T-helper 17 cell (primary cell): ENCODE results near the gene ZBED2. TPM values are rescaled to one million over a fixed set of nuclear protein-coding genes. Genes with fewer than 3 reads are reported as not detected.
A peak's percentile ranks its signal among the peaks of the same experiment; 100 is the strongest.
"Not testable (repeated sequence)": the region's sequence is repeated elsewhere in the genome, so short reads cannot be mapped to it uniquely, and the experiment has no call there.

Source experiments
- ATAC-seq: fragments of 150-1000 bp; cut with Tn5 transposase; 2 replicates; pipeline ENCODE4 v1.10.0; 2021; ENCODE audit warnings: mild to moderate bottlenecking, moderate library complexity
- DNase-seq, 3 donors: peaks; one replicate each; pipeline versions ENCODE4 v3.0.0 to v3.0.0-alpha.2; 2020 to 2021
- H3K9me3 ChIP-seq: one replicate; pipeline ENCODE4 v1.7.0; 2013; ENCODE audit warnings: low read length, mild to moderate bottlenecking; ENCODE audit not compliant: control insufficient read depth, poor library complexity, severe bottlenecking
- H3K27ac Mint-ChIP-seq: one replicate; pipeline ENCODE4 v1.8.0; 2022; ENCODE audit warnings: mild to moderate bottlenecking, moderate library complexity, mixed read lengths
- H3K27me3 Mint-ChIP-seq: one replicate; pipeline ENCODE4 v1.8.0; 2022; ENCODE audit warnings: mixed read lengths
- H3K36me3 Mint-ChIP-seq: one replicate; pipeline ENCODE4 v1.8.0; 2022; ENCODE audit warnings: low read depth, mixed read lengths
- H3K4me1 Mint-ChIP-seq: one replicate; pipeline ENCODE4 v1.8.0; 2022; ENCODE audit warnings: mild to moderate bottlenecking, mixed read lengths
- H3K4me3 Mint-ChIP-seq: one replicate; pipeline ENCODE4 v1.8.0; 2022; ENCODE audit warnings: mild to moderate bottlenecking, moderate library complexity, mixed read lengths
- total RNA-seq, 4 donors: library from RNA in 2 of 4; stranded (reverse) in 2 of 4; gene quantifications; one replicate each; pipeline ENCODE4 v1.2.3 and lab custom pipeline; 2022 to 2026

Gene ZBED2
- total RNA-seq = under 1 TPM; 0.12 to 0.13 TPM
- 0 to 2.7 reads per million in 2 donors for total RNA-seq (lab: John Stamatoyannopoulos, UW)

GRCh38 chr3:111595232-111595631 is at the start of gene ZBED2:
TSS of gene ZBED2 (minus strand) at chr3:111595346. CDS start at chr3:111594201, 1,145 bp downstream.
- H3K9me3 ChIP-seq = no peaks in the 10 kb centered on the region
- Mint-ChIP-seq H3K36me3 (peaks cover 10% of the 10 kb centered on the region), H3K27ac (peak within 1 kb of the TSS; percentile 73), H3K4me3 (peak within 1 kb of the TSS; percentile 77), H3K27me3 (no peaks in the 10 kb centered on the region), H3K4me1 (peaks cover 36% of the 10 kb centered on the region)
- DNase-seq (no peak), ATAC-seq (peak; percentile 48)

- H3K4me1 Mint-ChIP-seq = no peaks in the 10 kb centered on the region
- H3K36me3 Mint-ChIP-seq = peaks cover 9% of the 10 kb centered on the region
- H3K4me3 Mint-ChIP-seq = no peak overlapping the region
- no peak for DNase-seq
- no peaks in the 10 kb centered on the region for H3K27me3 Mint-ChIP-seq
- H3K9me3 ChIP-seq = no peaks in the 10 kb centered on the region
- no peak overlapping the region for H3K27ac Mint-ChIP-seq
- ATAC-seq = no peak
Measured at GRCh38 chr3:111639316-111639715, 44.2 kb upstream of the ZBED2 start.

- Mint-ChIP-seq H3K4me3 (no peak overlapping the region), H3K36me3 (peaks cover 7% of the 10 kb centered on the region), H3K4me1 (no peaks in the 10 kb centered on the region), H3K27ac (no peak overlapping the region), H3K27me3 (no peaks in the 10 kb centered on the region)
- DNase-seq (no peak), ATAC-seq (no peak)
- no peaks in the 10 kb centered on the region for H3K9me3 ChIP-seq
Measured at GRCh38 chr3:111636366-111636885, 41.3 kb upstream of the ZBED2 start.

GRCh38 chr3:111635403-111635802 is 40.3 kb upstream of the ZBED2 start:
- Mint-ChIP-seq H3K27me3 (no peaks in the 10 kb centered on the region), H3K4me3 (no peak overlapping the region), H3K36me3 (peaks cover 9% of the 10 kb centered on the region), H3K27ac (no peak overlapping the region), H3K4me1 (no peaks in the 10 kb centered on the region)
- DNase-seq (no peak), ATAC-seq (no peak)
- H3K9me3 ChIP-seq = no peaks in the 10 kb centered on the region

- not testable (repeated sequence) for DNase-seq, H3K4me1 Mint-ChIP-seq, H3K36me3 Mint-ChIP-seq, H3K27ac Mint-ChIP-seq, H3K27me3 Mint-ChIP-seq, H3K4me3 Mint-ChIP-seq, ATAC-seq, H3K9me3 ChIP-seq
Measured at GRCh38 chr3:111630638-111631037, 35.5 kb upstream of the ZBED2 start.

- not testable (repeated sequence) for H3K4me1 Mint-ChIP-seq, ATAC-seq, H3K27me3 Mint-ChIP-seq, DNase-seq, H3K27ac Mint-ChIP-seq, H3K4me3 Mint-ChIP-seq, H3K9me3 ChIP-seq
- peaks cover 16% of the 10 kb centered on the region for H3K36me3 Mint-ChIP-seq
Measured at GRCh38 chr3:111629018-111629417, 33.9 kb upstream of the ZBED2 start.

- Mint-ChIP-seq H3K27me3 (no peaks in the 10 kb centered on the region), H3K27ac (no peak overlapping the region), H3K4me1 (peaks cover 7% of the 10 kb centered on the region), H3K36me3 (peaks cover 16% of the 10 kb centered on the region), H3K4me3 (no peak overlapping the region)
- H3K9me3 ChIP-seq = peaks cover 10% of the 10 kb centered on the region
- ATAC-seq = no peak
- no peak for DNase-seq
Measured at GRCh38 chr3:111627092-111627491, 31.9 kb upstream of the ZBED2 start.

GRCh38 chr3:111621535-111621934 is 26.4 kb upstream of the ZBED2 start:
- ATAC-seq = peak; percentile 49
- Mint-ChIP-seq H3K4me1 (peaks cover 11% of the 10 kb centered on the region), H3K27ac (no peak overlapping the region), H3K27me3 (no peaks in the 10 kb centered on the region), H3K36me3 (peaks cover 8% of the 10 kb centered on the region), H3K4me3 (no peak overlapping the region)
- DNase-seq = no peak
- H3K9me3 ChIP-seq = no peaks in the 10 kb centered on the region

GRCh38 chr3:111619833-111620232 is 24.7 kb upstream of the ZBED2 start:
- H3K4me1 Mint-ChIP-seq = peaks cover 27% of the 10 kb centered on the region
- DNase-seq (no peak), ATAC-seq (no peak)
- no peaks in the 10 kb centered on the region for H3K9me3 ChIP-seq
- no peak overlapping the region for H3K4me3 Mint-ChIP-seq
- H3K27me3 Mint-ChIP-seq = no peaks in the 10 kb centered on the region
- H3K27ac Mint-ChIP-seq = peak overlapping the region; percentile 47
- H3K36me3 Mint-ChIP-seq = peaks cover 10% of the 10 kb centered on the region

- Mint-ChIP-seq H3K4me3 (no peak overlapping the region), H3K4me1 (peaks cover 24% of the 10 kb centered on the region), H3K36me3 (peaks cover 6% of the 10 kb centered on the region), H3K27ac (peak overlapping the region; percentile 47), H3K27me3 (no peaks in the 10 kb centered on the region)
- no peaks in the 10 kb centered on the region for H3K9me3 ChIP-seq
- ATAC-seq (no peak), DNase-seq (no peak)
Measured at GRCh38 chr3:111618945-111619344, 23.8 kb upstream of the ZBED2 start.

- Mint-ChIP-seq H3K4me3 (peak overlapping the region; percentile 25), H3K4me1 (peaks cover 28% of the 10 kb centered on the region), H3K27ac (peak overlapping the region; percentile 47), H3K27me3 (no peaks in the 10 kb centered on the region), H3K36me3 (peaks cover 7% of the 10 kb centered on the region)
- H3K9me3 ChIP-seq = no peaks in the 10 kb centered on the region
- DNase-seq = no peak
- no peak for ATAC-seq
Measured at GRCh38 chr3:111617912-111618601, 22.9 kb upstream of the ZBED2 start.

- H3K27ac Mint-ChIP-seq = peak overlapping the region; percentile 96
- no peaks in the 10 kb centered on the region for H3K27me3 Mint-ChIP-seq
- no peak overlapping the region for H3K4me3 Mint-ChIP-seq
- no peaks in the 10 kb centered on the region for H3K9me3 ChIP-seq
- H3K36me3 Mint-ChIP-seq = peaks cover 12% of the 10 kb centered on the region
- ATAC-seq = no peak
- DNase-seq = no peak
- H3K4me1 Mint-ChIP-seq = peaks cover 33% of the 10 kb centered on the region
Measured at GRCh38 chr3:111617406-111617805, 22.3 kb upstream of the ZBED2 start.

- Mint-ChIP-seq H3K36me3 (peaks cover 12% of the 10 kb centered on the region), H3K27me3 (no peaks in the 10 kb centered on the region), H3K4me1 (peaks cover 39% of the 10 kb centered on the region), H3K27ac (peak overlapping the region; percentile 96), H3K4me3 (peak overlapping the region; percentile 72)
- ATAC-seq (peak; percentile 92), DNase-seq (peak in 2 of 3 donors; percentile 22 to 41)
- H3K9me3 ChIP-seq = no peaks in the 10 kb centered on the region
Measured at GRCh38 chr3:111616417-111617105, 21.4 kb upstream of the ZBED2 start.
